Endothelial cell of umbilical vein (primary cell): Measurements from ENCODE around the gene AIF1L. TPM values are rescaled to one million over a fixed set of nuclear protein-coding genes. Genes with fewer than 3 reads are reported as not detected.

ENCODE experiments used
- BruUV-seq: library from RNA; stranded (reverse); fragments of 400-500 nt; replicated peaks from 2 replicates; lab custom pipeline; 2021; lab: Mats Ljungman, UMichigan
- CTCF ChIA-PET: fragments of 300-600, 350-600 bp; sonication (Branson Sonifier 250); formaldehyde crosslinking; loops from one replicate; lab custom pipeline; 2021; ENCODE audit warnings: antibody characterized with exemption, inconsistent platforms; lab: Charles Lee
- POLR2A ChIA-PET: fragments of 300-600, 350-600 bp; sonication (Branson Sonifier 250); formaldehyde crosslinking; loops from one replicate; lab custom pipeline; 2021; ENCODE audit warnings: antibody characterized with exemption, inconsistent platforms; lab: Charles Lee
- DNase-seq: peaks from one replicate; pipeline ENCODE4 v3.0.0-alpha.2; 2011; ENCODE audit warnings: low read depth, low spot score
- FAIRE-seq: peaks from 2 replicates; lab custom pipeline; 2011; peaks lifted over from hg19 to GRCh38; lab: Jason Lieb, UNC
- H2AFZ ChIP-seq: 2 replicates; pipeline ENCODE4 v1.6.0; 2012; ENCODE audit warnings: low read depth, low read length, control low read depth, inconsistent platforms
- H3K27ac ChIP-seq: 2 replicates; pipeline ENCODE4 v1.5.1; 2011; ENCODE audit warnings: low read depth, mild to moderate bottlenecking, control low read depth, low read length, moderate library complexity; ENCODE audit not compliant: insufficient read depth
- H3K27me3 ChIP-seq, 2 experiments: 2 replicates each; pipeline versions ENCODE4 v1.6.0 to v1.6.1; 2011; ENCODE audit warnings: low read length in 2 of 2, mixed read lengths in 1 of 2; ENCODE audit not compliant: control insufficient read depth in 2 of 2, insufficient read depth in 2 of 2
- H3K36me3 ChIP-seq, 2 experiments: 2 replicates in 1 of 2; 3 replicates in 1 of 2; pipeline ENCODE4 v1.5.1; 2011; ENCODE audit warnings: low read length in 2 of 2, mild to moderate bottlenecking in 1 of 2, moderate library complexity in 1 of 2; ENCODE audit not compliant: control insufficient read depth in 2 of 2, insufficient read depth in 2 of 2; ENCODE audit errors: extremely low read depth in 1 of 2
- H3K4me1 ChIP-seq: 3 replicates; pipeline ENCODE4 v1.5.1; 2011; ENCODE audit warnings: mild to moderate bottlenecking, low read length; ENCODE audit not compliant: control insufficient read depth, insufficient read depth; ENCODE audit errors: extremely low read depth
- H3K4me2 ChIP-seq: 2 replicates; pipeline ENCODE4 v1.6.1; 2011; ENCODE audit warnings: low read length, control low read depth, mixed read lengths; ENCODE audit not compliant: insufficient read depth
- H3K4me3 ChIP-seq, 3 experiments: fragments of 200-600 bp in 1 of 3; sonication (generic), shearing (Covaris generic) in 1 of 3; replicated peaks in 1 of 3; 2 replicates each; pipeline ENCODE4 v1.5.1; 2011 to 2016; ENCODE audit warnings: control low read depth in 3 of 3, low read length in 3 of 3, mild to moderate bottlenecking in 2 of 3, inconsistent platforms in 1 of 3, low read depth in 1 of 3, moderate library complexity in 1 of 3; ENCODE audit not compliant: insufficient read depth in 1 of 3
- H3K79me2 ChIP-seq: 2 replicates; pipeline ENCODE4 v1.6.0; 2012; ENCODE audit warnings: low read length, inconsistent platforms; ENCODE audit not compliant: control insufficient read depth, insufficient read depth
- H3K9ac ChIP-seq: replicated peaks from 2 replicates; pipeline ENCODE3; 2011; ENCODE audit warnings: low read length, control low read depth; ENCODE audit not compliant: insufficient read depth; ENCODE audit errors: extremely low read depth
- H3K9me1 ChIP-seq: replicated peaks from 3 replicates; pipeline ENCODE4 v1.6.0; 2011; ENCODE audit warnings: mild to moderate bottlenecking, low read length; ENCODE audit not compliant: control insufficient read depth, insufficient read depth; ENCODE audit errors: extremely low read depth
- H3K9me3 ChIP-seq: replicated peaks from 2 replicates; pipeline ENCODE4 v1.5.1; 2012; ENCODE audit warnings: low read length, inconsistent platforms; ENCODE audit not compliant: control insufficient read depth, insufficient read depth
- H4K20me1 ChIP-seq: replicated peaks from 2 replicates; pipeline ENCODE3; 2011; ENCODE audit warnings: mild to moderate bottlenecking, low read length; ENCODE audit not compliant: control insufficient read depth, insufficient read depth; ENCODE audit errors: extremely low read depth
- CTCF ChIP-seq, 2 donors: IDR thresholded peaks; 1 replicate in 1 of 2; 2 replicates in 1 of 2; pipeline ENCODE4 v1.5.1; 2011; ENCODE audit warnings: low read length in 2 of 2, mild to moderate bottlenecking in 2 of 2, moderate library complexity in 2 of 2, control low read depth in 1 of 2, inconsistent platforms in 1 of 2, low read depth in 1 of 2; ENCODE audit not compliant: insufficient read depth in 1 of 2; ENCODE audit errors: extremely low read depth in 1 of 2
- EZH2 ChIP-seq: IDR thresholded peaks from 2 replicates; pipeline ENCODE4 v1.6.1; 2012; ENCODE audit warnings: borderline replicate concordance, low read depth, mild to moderate bottlenecking, moderate library complexity, low read length, inconsistent platforms; ENCODE audit not compliant: severe bottlenecking
- FOS ChIP-seq: IDR thresholded peaks from 2 replicates; pipeline ENCODE4 v1.6.1; 2011; ENCODE audit warnings: mild to moderate bottlenecking, low read length, moderate library complexity, borderline replicate concordance; ENCODE audit not compliant: insufficient read depth
- GATA2 ChIP-seq: IDR thresholded peaks from 2 replicates; pipeline ENCODE4 v1.7.0; 2011; ENCODE audit warnings: low read depth, mild to moderate bottlenecking, moderate library complexity, mixed read lengths, low read length; ENCODE audit not compliant: insufficient read length, insufficient read depth
- JUN ChIP-seq: IDR thresholded peaks from 2 replicates; pipeline ENCODE4 v1.6.1; 2011; ENCODE audit warnings: borderline replicate concordance, low read depth; ENCODE audit not compliant: insufficient read length, insufficient read depth
- MAX ChIP-seq: IDR thresholded peaks from 2 replicates; pipeline ENCODE4 v1.6.1; 2011; ENCODE audit not compliant: insufficient read depth, insufficient read length
- MYC ChIP-seq: IDR thresholded peaks from one replicate; pipeline ENCODE4 v1.6.1; 2011; ENCODE audit warnings: mild to moderate bottlenecking, low read depth, low read length
- POLR2A ChIP-seq: IDR thresholded peaks from 2 replicates; pipeline ENCODE4 v1.6.1; 2012; ENCODE audit warnings: low read depth, mild to moderate bottlenecking, control low read depth, low read length
- POLR2AphosphoS5 ChIP-seq: IDR thresholded peaks from 2 replicates; pipeline ENCODE4 v1.6.1; 2012; ENCODE audit warnings: low read depth, mild to moderate bottlenecking, control low read depth, low read length, moderate library complexity; ENCODE audit not compliant: insufficient read depth
- dilution Hi-C: fragments of 300-500 bp; cut with MboI; formaldehyde crosslinking; loops from one replicate; pipeline ENCODE4 v1.15.0; 2019; ENCODE audit warnings: low sequenced_read_pairs; ENCODE audit not compliant: extremely low pct_ligation_motif_present
- intact Hi-C: fragments of 100-400 bp; cut with micrococcal nuclease; formaldehyde crosslinking; loops from one replicate; pipeline ENCODE4 v1.10.0; 2022
- polyA plus RNA-seq, 4 experiments: library from polyadenylated mRNA; depleted of rRNA in 3 of 4; stranded (reverse) in 3 of 4; unstranded in 1 of 4; fragments of >200 nt; gene quantifications; 2 replicates each; pipeline versions ENCODE4 v1.2.1 to v1.2.3, GENCODE V29; 2011 to 2012; ENCODE audit warnings: missing spikeins in 1 of 4
- total RNA-seq: library from RNA; stranded (reverse); gene quantifications from 2 replicates; pipeline ENCODE4 v1.2.3, GENCODE V29; 2021

AIF1L gene
- total and polyA plus RNA-seq, 2 donors (not counting 3 experiments of a cell fraction or from before 2014, with no cell fraction given) = 17.8 to 39.7 TPM

GRCh38 chr9:131072107-131072870 is 24.0 kb upstream of the AIF1L start:
- Histone ChIP-seq H4K20me1 (no peaks in the 10 kb centered on the region), H3K9me1 (no peaks in the 10 kb centered on the region), H3K27ac (no peak overlapping the region), H3K79me2 (no peaks in the 10 kb centered on the region), H3K36me3 (no peaks in the 10 kb centered on the region), H3K9ac (no peak overlapping the region), H3K9me3 (no peaks in the 10 kb centered on the region), H3K4me1 (no peaks in the 10 kb centered on the region), H2AFZ (no peak overlapping the region), H3K27me3 (no peaks in the 10 kb centered on the region), H3K4me2 (no peak overlapping the region), H3K4me3 (no peak overlapping the region)
- ChIA-PET CTCF (no interaction called here), POLR2A (no interaction called here)
- BruUV-seq = no TSS peak
- no peak for FAIRE-seq
- DNase-seq = no peak
- intact Hi-C loops (no loop called here), dilution Hi-C loops (no loop called here)
- TF ChIP-seq MAX (no peak), JUN (no peak), CTCF (IDR thresholded peaks at IDR 0.05; ENCODE audit: extremely low read depth in 1 of 2, insufficient read depth in 1 of 2, low read depth in 1 of 2, low read length in 2 of 2) (no peak), FOS (no peak), GATA2 (no peak), MYC (no peak), POLR2A (no peak), EZH2 (no peak), POLR2AphosphoS5 (no peak)
